Fibroblast of skin of back (primary cell): ENCODE data around the gene RNF223.
"Not testable (repeated sequence)": the region's sequence is repeated elsewhere in the genome, so short reads cannot be mapped to it uniquely, and the experiment has no call there.

Source experiments
- DNase-seq: peaks from one replicate; pipeline ENCODE4 v3.0.0-alpha.2; 2013

The RNF223 gene

DNA sequence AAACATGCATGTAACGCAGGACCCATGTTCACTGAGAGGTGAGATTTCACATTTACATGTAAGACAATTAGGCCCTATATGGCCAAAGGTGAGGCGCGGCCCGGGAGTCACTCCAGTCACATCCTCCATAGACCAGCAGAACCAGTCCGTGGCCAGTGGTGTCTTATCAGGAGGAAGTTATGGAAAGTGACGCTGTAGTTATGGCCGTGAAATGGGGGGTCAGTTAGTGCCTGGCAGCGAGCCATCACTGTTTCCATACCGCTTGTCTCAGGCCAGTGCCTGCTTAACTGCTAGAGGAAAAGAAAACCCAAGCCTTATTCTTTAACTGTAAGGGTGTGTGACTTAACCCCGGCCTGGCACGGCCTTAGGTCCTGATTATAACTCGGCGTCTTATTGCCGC, 35.6 kb upstream of the RNF223 start:
- DNase-seq: no peak

DNA sequence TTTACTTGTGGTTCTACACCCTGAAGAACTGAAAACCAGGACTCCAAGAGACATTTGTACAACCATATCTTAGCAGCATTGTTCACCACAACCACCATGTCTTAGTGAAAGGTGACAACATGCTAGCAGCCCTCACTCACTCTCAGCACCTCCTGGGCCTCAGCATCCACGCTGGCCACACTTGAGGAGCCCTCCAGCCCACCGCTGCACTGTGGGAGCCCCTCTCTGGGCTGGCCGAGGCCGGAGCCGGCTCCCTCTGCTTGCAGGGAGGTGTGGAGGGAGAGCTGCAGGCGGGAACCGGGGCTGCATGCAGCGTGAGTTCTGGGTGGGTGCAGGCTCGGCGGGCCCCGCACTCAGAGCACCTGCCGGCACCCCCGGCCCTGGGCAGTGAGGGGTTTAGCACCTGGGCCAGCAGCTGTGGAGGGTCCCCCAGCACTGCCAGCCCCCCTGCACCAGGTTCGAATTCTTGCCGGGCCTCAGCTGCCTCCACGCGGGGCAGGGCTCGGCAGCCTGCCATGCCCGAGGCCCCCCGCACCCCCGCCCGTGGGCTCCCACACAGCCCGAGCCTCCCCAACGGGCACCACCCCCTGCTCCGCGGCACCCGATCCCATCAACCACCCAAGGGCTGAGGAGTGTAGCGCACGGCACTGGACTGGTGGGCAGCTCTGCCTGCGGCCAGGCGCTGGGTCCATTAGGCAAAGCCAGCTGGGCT, 32.6 kb upstream of the RNF223 start:
- DNase-seq: no peak

DNA sequence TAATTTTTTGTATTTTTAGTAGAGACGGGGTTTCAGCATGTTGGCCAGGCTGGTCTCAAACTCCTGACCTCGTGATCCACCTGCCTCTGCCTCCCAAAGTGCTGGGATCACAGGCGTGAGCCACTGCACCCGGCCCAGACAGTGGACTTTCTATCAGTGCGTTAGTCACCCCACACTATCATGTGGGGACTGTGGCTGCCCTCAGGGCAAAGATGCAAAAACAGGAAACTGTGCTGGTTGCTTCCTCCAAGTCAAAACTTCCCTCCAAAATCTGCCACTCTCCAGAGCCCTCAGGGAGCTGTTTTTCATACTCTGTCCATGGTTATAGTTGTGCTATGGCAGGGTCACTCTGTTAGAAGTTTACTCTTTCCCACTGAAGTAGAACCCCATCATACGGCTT, 30.0 kb upstream of the RNF223 start:
- not testable (repeated sequence) for DNase-seq

DNA sequence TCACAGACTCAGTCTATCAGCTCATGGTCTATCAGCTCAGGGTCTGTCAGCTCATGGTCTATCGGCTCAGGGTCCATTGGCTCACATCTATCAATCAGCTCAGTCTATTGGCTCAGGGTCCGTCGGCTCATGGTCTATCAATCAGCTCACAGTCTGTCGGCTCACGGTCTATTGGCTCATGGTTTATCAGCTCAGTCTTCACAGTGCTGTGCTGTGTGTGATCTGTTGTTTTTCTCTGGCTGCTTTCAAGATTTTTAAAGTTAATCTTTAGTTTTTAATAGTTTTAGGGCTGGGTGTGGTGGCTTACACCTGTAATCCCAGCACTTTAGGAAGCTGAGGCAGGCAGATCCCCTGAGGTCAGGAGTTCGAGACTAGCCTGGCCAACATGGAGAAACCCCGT, 27.4 kb upstream of the RNF223 start:
- no peak for DNase-seq

DNA sequence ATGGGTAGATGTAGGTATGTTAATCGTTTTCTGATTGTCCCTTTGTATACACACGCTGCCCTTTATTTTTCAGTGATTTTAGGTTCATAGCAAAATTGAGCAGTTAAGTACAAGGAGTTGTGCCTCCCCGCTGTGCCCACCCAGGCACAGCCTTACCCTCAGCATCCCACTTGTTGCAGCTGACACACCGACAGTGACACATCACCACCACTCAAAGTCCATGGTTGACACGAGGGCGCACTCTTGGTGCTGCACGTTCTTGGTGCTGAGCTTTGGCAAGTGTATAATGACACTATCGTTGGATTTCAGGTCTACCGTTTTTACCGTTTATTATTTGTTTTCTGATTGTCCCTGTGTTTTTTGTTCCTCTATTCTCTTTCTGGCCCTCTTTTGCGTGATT, 26.2 kb upstream of the RNF223 start:
- DNase-seq: no peak

DNA sequence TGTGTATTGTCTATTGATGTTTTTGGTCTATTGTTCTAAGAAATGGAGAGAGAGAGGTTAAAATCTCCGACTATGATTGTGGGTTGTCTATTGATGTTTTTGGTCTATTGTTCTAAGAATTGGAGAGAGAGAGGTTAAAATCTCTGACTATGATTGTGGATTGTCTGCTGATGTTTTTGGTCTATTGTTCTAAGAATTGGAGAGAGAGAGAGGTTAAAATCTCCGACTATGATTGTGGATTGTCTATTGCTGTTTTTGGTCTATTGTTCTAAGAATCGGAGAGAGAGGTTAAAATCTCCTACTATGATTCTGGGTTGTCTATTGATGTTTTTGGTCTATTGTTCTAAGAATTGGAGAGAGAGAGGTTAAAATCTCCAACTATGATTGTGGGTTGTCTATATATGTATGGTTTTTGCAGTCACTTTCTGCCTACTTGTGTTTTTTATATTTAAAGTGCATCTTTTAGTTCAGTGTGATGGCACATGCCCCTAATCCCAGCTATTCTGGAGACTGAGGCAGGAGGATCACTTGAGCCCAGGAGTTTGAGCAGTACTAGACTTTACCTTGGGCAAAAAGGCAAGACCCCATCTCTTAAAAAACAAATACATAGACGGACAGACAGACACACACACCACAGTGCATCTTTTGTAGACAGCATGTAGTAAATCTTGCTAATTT, 25.5 kb upstream of the RNF223 start:
- no peak for DNase-seq

DNA sequence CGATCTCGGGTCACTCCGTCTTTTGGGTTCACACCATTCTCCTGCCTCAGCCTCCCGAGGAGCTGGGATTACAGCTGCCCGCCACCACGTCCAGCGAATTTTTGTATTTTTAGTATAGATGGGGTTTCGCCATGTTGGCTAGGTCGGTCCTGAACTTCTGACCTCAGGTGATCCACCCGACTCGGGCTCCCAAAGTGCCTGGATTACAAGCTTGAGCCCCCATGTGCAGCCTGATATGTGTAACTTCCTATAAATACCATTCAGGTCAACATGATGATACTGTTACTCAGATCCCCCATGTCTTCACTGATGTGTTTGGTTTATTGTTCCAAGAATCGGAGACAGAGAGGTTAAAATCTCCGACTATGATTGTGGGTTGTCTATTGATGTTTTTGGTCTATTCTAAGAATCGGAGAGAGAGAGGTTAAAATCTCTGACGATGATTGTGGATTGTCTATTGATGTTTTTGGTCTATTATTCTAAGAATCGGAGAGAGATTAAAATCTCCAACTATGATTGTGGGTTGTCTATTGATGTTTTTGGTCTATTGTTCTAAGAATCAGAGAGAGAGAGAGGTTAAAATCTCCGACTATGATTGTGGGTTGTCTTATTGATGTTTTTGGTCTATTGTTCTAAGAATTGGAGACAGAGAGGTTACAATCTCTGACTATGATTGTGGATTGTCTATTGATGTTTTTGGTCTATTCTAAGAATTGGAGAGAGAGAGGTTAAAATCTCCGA, 24.7 kb upstream of the RNF223 start:
- no peak for DNase-seq

DNA sequence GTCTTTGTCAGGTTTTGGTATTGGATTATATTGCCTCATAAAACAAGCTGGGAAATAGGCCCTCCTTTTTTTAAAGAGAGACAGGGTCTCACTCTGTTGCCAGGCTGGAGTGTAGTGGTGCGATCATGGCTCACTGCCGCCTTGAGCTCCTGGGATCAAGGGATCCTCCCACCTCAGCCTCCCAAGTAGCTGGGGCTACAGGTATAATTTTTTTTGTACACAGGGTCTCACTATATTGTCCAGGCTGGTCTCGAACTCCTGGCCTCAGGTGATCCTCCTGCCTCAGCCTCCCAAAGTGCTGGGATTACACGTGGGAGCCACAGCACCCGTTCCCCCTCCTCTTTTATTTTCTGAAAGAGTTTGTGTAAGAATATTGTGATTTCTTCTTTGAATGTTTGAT, 22.0 kb upstream of the RNF223 start:
- DNase-seq: not testable (repeated sequence)

DNA sequence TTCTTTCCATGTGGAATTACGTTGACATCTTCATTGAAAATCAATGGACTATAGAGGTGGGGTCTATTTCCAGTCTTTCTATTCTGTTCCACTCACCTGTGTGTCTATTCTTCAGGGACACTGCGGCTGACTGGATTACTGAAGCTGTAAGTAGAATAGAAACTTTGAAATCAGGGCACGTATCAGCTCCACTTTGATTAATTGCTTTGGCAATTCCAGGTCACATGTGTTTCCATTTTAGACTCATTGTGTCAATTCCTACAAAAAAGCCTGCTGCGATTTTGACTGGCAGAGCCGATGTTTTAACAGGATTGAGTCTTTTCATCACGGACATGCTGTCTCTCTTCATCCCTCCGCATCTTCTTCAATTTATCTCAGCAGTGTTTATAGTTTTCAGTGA, 20.9 kb upstream of the RNF223 start:
- no peak for DNase-seq

DNA sequence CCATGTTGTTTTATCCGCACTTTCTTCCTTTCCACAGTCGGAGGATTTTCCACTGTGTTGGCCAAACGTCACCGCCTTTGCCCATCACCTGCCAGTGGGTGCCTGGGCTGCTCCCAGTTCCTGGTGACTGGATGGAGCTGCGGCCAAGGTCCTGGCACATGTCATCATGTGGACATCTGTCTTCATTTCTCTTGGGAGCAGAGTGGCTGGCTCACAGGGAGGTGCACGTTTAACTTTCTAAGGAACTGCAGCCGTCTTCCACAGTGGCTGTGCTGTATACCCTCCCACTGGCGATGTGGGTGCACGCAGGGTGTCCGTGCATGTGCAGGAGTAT, 19.5 kb upstream of the RNF223 start:
- DNase-seq: no peak

DNA sequence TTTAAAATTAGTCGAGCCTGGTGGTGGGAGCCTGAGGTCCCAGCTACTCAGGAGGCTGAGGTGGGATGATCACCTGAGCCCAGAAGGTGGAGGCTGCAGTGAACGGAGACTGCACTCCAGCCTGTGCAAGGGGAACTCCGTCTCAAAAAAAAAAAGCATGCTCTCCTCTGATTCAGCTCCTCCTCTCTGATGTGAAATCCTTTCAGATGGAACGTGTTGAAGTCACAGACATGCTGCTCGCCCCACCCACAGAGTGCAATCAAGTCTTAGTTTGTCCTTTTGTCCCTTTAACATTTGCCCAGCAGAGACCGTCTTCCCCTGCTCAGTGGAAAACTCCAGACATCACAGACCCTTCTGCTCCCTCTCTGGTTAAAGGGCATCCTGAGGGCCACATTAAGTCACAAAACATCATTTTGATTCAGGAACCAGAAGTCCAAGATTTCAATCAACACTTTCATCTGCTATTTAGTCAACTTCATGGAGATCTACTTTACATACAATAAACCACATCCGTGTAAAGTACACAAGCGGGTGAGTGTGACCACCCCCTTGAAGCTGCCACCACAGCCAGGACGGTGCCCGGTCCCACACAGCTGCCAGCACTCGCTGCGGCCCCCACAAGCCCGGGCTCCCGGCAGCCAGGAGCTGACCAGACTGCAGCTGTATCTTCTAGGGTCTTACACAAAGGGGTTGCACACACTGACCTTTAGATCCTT, 18.9 kb upstream of the RNF223 start:
- DNase-seq: no peak

DNA sequence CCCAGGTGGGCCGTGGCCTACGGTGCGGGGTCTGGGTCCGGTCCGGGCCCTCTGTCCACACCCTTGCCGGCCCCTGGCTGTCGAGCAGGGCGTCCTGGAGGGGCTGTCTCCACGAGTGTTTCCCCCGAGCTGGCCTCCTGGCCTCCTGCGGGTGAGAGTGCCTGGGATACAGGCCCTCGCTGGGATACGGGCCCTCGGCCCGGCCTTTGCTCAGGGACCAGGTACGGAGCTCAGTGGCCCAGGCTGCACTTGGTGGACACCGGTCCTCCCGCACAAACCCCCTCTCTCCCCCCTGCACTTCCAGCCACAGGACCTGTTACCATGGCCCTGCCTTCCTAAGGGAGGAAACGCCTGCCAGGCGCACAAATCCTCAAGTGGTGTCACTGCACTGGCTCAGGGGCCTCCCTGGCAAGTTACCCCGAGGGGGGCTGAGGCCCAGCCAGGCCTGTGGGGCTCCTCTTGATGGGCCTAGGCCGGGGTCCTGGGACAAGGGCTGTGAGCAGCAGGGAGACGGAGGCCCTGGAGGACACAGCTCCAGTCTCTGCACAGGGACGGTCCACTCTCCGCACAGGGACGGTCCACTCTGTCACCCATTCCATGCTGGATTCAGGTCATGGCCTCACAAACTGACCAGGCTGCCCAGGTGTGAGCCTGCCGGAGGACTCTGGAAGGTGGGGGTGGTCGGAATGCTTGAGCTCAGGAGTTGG, 18.2 kb upstream of the RNF223 start:
- no peak for DNase-seq

DNA sequence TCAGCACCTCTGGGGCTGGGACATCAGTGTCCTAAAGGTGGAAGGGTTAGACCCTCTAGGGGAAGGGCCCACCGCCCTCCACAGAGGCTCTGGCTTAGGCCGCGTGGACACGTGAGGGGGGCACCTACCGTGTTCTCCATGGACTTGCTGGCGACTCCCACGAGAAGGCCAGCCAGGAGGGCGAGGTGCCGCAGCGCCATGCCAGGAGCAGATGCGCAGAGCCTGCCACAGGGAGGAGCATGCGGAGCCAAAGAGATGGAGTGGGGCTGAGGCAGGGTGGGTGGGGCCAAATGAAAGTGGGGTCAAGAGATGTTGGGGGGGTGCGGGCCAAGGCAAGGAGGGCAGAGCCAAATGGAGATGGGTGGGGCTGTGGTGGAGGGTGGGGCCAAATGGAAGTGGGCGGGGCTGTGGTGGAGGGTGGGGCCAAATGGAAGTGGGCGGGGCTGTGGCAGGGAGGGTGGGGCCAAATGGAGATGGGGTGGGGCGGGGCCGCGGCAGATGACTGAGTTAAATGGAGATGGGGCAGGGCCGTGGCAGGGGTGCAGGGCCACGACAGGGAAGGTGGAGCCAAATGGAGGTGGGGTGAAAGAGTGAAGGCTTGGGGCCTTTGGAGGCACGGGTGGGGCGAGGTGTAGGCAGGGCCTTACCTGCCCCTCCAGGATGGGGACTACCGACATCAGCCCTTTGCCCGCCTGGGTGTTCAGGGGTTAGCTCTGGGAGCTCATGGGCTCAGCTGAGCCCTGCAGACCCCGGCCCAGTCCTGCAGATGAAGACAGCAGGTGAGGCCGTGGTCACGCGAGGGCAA, 17.4 kb upstream of the RNF223 start:
- DNase-seq: no peak

DNA sequence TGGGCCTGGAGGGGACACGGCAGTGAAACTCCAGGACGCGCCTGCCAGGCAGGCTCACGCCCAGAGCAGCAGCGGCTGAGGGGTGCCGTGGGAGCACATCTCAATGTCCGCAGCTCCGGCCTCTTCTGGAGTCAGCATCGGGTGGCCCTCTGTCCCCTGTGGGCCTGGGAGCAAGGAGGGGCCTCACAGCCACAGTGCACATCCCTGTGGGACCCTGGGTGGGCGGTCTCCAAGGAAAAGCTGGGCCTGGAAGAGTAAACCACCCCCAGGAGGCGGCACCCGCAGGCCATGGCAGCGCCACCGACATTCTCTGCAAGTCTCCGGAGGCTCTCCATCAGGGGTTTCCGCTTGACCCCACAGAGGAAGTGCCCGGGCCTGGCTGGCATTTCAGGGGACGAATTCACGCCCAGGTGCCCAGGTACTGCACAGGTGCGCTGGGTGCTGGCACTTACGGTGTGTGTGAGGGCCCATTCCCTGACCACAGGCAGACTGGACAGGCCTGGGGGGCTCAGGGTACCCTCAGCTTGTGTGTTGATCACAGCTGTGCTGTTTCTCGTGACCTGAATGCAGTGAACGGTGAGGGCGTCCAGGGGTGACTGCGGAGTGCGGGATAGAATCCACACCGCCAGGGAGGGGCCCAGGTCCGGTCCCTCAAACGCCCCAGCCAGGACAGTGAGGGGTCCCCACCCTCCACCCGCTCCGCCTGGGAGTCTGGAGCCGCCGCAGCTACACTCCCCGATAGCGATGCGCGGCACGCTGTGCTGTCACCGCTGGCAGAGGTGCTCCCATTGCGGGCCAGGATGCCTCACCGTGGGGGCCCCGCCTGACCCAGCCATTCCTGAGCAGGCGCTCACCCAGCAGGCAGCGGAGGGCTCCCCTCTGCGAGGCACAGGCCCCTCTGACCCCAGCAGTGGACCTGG, 16.6 kb upstream of the RNF223 start:
- DNase-seq: no peak

DNA sequence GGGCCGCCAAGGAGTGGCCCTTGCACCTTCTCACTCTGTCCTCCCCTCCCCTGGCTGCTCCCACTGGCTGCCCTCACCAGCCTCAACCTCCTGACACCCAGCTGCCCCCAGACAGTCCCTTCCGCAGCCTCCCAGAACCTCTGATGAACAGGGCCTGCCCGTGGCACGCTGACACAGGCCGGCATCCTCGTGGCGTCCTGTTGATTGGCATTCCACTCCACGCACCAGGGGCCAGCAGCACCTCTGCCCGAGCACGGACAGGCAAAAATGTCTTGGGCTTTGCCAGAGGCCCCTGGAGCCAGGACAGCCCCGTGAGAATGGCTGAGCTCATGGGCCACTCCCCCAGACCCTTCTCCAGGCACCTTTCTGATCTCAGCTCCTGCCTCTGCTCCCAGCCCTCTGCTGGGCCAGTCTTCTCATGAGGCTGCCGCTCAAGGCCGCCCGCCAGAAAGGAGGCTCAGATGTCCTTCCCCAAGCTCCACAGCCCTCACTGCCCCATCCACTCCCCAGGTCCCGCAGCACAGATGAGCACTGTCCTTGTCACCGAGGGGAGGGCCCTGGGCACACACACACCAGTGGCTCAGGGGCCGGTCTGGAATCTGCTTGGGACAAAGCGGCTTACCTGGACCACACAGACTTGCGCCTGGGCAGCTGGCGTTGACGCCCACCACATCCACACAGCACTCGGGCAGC, 15.8 kb upstream of the RNF223 start:
- DNase-seq: no peak

DNA sequence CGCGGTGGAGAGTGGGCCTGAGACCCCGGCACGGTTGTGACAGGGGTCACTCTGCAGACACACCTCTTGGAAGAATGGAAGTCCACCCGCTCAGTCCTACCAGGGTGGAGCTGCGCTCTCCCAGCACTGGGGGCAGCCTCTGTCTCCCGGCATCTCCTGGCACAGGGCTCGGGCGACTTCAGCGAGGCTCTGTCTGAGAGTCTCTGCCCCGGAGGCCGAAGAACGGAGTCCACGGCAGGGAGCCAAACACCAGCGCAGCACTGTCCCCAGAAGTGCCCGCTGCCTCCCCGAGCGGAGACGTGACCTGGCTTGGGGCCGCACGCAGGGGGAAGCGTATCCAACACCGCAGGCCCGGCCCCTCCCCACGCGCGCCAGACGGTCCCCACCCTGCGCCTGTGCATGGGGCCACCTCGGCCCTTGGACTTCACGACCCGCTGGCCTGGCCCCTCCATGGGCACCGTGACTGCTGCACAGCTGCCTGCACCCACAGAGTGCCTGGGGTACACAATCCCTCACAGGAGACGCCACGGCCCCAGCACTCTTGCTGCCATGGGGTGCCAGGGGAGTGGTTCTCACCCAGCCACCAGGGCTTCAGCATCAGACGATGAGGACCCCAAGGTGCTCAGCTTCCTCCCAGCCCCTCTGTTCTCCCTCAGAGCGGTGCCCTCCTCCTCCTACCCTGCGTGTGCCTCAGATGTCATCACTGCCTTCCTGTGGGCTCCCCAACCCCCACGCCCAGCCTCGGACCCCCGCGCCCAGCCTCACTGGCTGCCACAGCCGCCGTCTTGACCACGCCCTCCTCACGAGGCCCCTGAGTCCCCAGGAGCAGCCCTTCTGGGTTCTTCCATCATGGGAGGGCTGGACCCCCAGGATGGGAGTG, 14.9 kb upstream of the RNF223 start:
- DNase-seq: no peak

DNA sequence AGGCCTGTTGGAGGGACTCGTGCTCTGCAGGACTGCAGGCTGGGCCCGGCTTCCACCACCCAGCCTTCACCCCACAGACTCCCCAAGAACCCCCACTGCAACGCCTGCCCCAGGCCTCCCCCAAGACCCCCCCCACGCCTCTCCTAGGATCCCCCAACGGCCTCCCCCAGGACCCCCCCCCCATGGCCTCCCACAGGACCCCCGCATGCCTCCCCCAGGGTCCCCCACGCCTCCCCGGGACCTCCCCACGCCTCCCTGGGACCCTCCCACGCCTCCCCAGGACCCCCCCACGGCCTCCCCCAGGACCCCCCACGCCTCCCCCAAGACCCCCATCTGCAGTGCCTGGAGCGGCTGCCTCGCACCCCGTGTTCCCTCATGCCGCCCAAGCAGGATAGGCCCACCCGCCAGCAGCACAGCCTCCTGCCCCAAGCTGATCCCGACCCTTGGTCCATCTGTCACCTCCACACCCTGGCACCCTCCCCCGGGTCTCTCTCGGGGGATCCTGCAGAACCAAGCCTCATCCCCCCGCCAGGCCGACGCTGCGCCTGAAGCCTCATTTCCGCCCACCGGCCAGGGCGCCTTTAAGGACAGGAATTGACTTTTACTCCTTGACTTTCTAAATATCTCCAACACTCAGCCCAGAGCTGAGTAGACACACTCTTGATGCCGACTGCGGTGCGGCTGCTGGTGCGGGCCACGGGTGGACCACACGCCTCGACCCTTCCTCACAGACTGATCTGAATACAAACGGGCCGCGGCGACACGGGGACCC, 14.1 kb upstream of the RNF223 start:
- no peak for DNase-seq

DNA sequence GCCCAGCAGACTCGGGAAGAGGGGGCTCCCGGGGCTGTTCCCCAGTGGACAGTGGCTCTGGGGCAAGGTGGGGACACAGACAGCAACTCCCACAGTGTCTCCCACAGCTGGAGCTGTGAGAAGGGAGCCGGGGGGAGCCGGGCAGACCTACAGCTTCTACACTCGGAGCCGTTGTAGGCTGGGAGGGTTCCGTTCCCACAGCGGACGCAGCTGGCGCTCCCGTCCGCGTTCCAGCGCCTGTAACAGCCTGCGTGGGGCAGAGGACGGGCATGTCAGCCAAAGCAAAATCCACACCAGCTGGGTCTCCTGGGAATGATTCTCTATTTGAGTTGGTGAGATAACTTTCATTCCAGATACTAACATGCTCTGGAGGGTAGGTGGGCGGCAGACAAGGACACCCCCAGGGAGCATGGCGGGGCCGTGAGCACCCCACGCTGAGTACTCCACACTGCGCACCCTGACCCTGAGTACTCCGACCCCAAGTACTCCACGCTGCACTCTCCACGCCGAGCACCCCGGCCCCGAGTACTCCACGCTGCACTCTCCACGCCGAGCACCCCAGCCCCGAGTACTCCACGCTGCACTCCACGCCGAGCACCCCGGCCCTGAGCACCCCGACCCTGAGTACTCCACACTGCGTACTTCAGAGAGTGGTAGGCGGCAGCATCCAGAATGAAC, 13.4 kb upstream of the RNF223 start:
- DNase-seq: no peak
